HG03460 (cell line): ENCODE results near the gene ZMYND15.

Experiments
- ATAC-seq: cut with Tn5 transposase; IDR thresholded peaks from one replicate; pipeline ENCODE4 v1.9.1; 2021; ENCODE audit not compliant: unreplicated experiment

Gene ZMYND15

GRCh38 chr17:4742133-4742532 lies 2.5 kb downstream of the ZMYND15 start:
- ATAC-seq, result no peak

- ATAC-seq, result no peak
These were observed 3.0 kb downstream of the ZMYND15 start for GRCh38 chr17:4742629-4743028.

GRCh38 chr17:4743216-4743615 lies 3.6 kb downstream of the ZMYND15 start:
- no peak for ATAC-seq

- no peak for ATAC-seq
These were observed 4.3 kb downstream of the ZMYND15 start for GRCh38 chr17:4743898-4744297.

GRCh38 chr17:4744999-4745969 lies 5.7 kb downstream of the ZMYND15 start:
- no peak for ATAC-seq

GRCh38 chr17:4747847-4748246 lies 8.2 kb downstream of the ZMYND15 start:
- ATAC-seq, result no peak

GRCh38 chr17:4748686-4749085 lies 9.1 kb downstream of the ZMYND15 start:
- ATAC-seq, result no peak

GRCh38 chr17:4750606-4751005 lies 11.0 kb downstream of the ZMYND15 start:
- no peak for ATAC-seq

- no peak for ATAC-seq
These were observed 12.3 kb downstream of the ZMYND15 start for GRCh38 chr17:4751932-4752331.

GRCh38 chr17:4753392-4753791 lies 13.8 kb downstream of the ZMYND15 start:
- ATAC-seq, result no peak

- no peak for ATAC-seq
These were observed 20.2 kb downstream of the ZMYND15 start for GRCh38 chr17:4759776-4760236.

- ATAC-seq, result no peak
These were observed 25.0 kb downstream of the ZMYND15 start for GRCh38 chr17:4764595-4764994.

GRCh38 chr17:4766201-4766600 lies 26.6 kb downstream of the ZMYND15 start:
- no peak for ATAC-seq

- ATAC-seq, result no peak
These were observed 27.1 kb downstream of the ZMYND15 start for GRCh38 chr17:4766723-4767122.

GRCh38 chr17:4768298-4768697 lies 28.7 kb downstream of the ZMYND15 start:
- no peak for ATAC-seq

- no peak for ATAC-seq
These were observed 30.0 kb downstream of the ZMYND15 start for GRCh38 chr17:4769628-4770027.

GRCh38 chr17:4771519-4772234 lies 32.0 kb downstream of the ZMYND15 start, which contains the start of gene TM4SF5:
Gene TM4SF5 (plus strand): TSS chr17:4771886. CDS start chr17:4771923, 37 bp downstream.
- no peak for ATAC-seq

GRCh38 chr17:4772235-4772613 lies 32.6 kb downstream of the ZMYND15 start:
- no peak for ATAC-seq

- ATAC-seq, result no peak
These were observed 38.5 kb downstream of the ZMYND15 start for GRCh38 chr17:4777969-4778760.

- ATAC-seq, result no peak
These were observed 40.8 kb downstream of the ZMYND15 start for GRCh38 chr17:4780325-4780955.

GRCh38 chr17:4782652-4783051 lies 43.0 kb downstream of the ZMYND15 start:
- ATAC-seq, result no peak
